Placental pericyte (primary cell): ENCODE data around the gene PLCB2. TPM values are rescaled to one million over a fixed set of nuclear protein-coding genes. Genes with fewer than 3 reads are reported as not detected.

Experiments
- total RNA-seq: library from RNA; depleted of rRNA; stranded (reverse); fragments of >200 nt; gene quantifications from 2 replicates; pipeline ENCODE4 v1.2.3, GENCODE V29; 2012

Gene PLCB2
- 0.72 and 0.88 TPM in 2 replicates for total RNA-seq

GRCh38 chr15:40307421-40308211 is at the start of gene PLCB2:
TSS of gene PLCB2 (minus strand) at chr15:40307935. CDS start at chr15:40307672, 263 bp downstream.

GRCh38 chr15:40340740-40341400 is 33.1 kb upstream of the PLCB2 start, which contains the start of gene CCDC9B:
TSS of gene CCDC9B (minus strand) at chr15:40340939. CDS start at chr15:40340819, 120 bp downstream.

GRCh38 chr15:40323239-40323952 is 15.7 kb upstream of the PLCB2 start, which contains the start of gene INAFM2:
TSS of gene INAFM2 (plus strand) at chr15:40323692. CDS start at chr15:40324056, 364 bp downstream.

GRCh38 chr15:40282869-40283614 is 24.7 kb downstream of the PLCB2 start, which contains the start of gene ANKRD63:
TSS of gene ANKRD63 (minus strand) at chr15:40283064. CDS start at chr15:40282586, 478 bp downstream.

GRCh38 chr15:40238532-40239403 is 69.0 kb downstream of the PLCB2 start, which contains the start of gene PAK6:
TSS of gene PAK6 (plus strand) at chr15:40239063. CDS start at chr15:40264786, 25,723 bp downstream.

Other genes with a start within 250 kb of the PLCB2 start
- gene BMF, start 199.1 kb downstream of the PLCB2 start, total RNA-seq: 14.0 and 19.7 TPM in 2 replicates
- gene BUB1B, start 146.9 kb downstream of the PLCB2 start, total RNA-seq: 3.3 and 45.2 TPM in 2 replicates
- gene PAK6, start 68.9 kb downstream of the PLCB2 start, total RNA-seq: under 0.01 TPM in 1 of 2 replicates, not detected in the other
- gene ANKRD63, start 24.9 kb downstream of the PLCB2 start, total RNA-seq: not detected in 2 replicates
- gene INAFM2, start 15.8 kb upstream of the PLCB2 start, total RNA-seq: 12.5 and 24.8 TPM in 2 replicates
- 41.1 and 58.1 TPM in 2 replicates for gene CCDC9B, start 33.0 kb upstream of the PLCB2 start, total RNA-seq
- not detected in 2 replicates for gene PHGR1, start 43.1 kb upstream of the PLCB2 start, total RNA-seq
- gene DISP2, start 50.3 kb upstream of the PLCB2 start, total RNA-seq: 0.14 and 0.44 TPM in 2 replicates
- 16.6 and 72.0 TPM in 2 replicates for gene KNSTRN, start 74.8 kb upstream of the PLCB2 start, total RNA-seq
- gene IVD, start 97.9 kb upstream of the PLCB2 start, total RNA-seq: 33.5 and 47.1 TPM in 2 replicates
- 10.5 and 12.7 TPM in 2 replicates for gene BAHD1, start 133.0 kb upstream of the PLCB2 start, total RNA-seq
- 14.4 and 23.8 TPM in 2 replicates for gene CHST14, start 163.0 kb upstream of the PLCB2 start, total RNA-seq